GM18909 (cell line): ENCODE results near the gene UNC45B.
A peak's percentile ranks its signal among the peaks of the same experiment; 100 is the strongest.
"Not testable (repeated sequence)": the region's sequence is repeated elsewhere in the genome, so short reads cannot be mapped to it uniquely, and the experiment has no call there.

Source experiments
- ATAC-seq: cut with Tn5 transposase; IDR thresholded peaks from one replicate; pipeline ENCODE4 v1.9.1; 2021; ENCODE audit warnings: mild to moderate bottlenecking; ENCODE audit not compliant: unreplicated experiment, poor library complexity

The UNC45B gene, protein sequence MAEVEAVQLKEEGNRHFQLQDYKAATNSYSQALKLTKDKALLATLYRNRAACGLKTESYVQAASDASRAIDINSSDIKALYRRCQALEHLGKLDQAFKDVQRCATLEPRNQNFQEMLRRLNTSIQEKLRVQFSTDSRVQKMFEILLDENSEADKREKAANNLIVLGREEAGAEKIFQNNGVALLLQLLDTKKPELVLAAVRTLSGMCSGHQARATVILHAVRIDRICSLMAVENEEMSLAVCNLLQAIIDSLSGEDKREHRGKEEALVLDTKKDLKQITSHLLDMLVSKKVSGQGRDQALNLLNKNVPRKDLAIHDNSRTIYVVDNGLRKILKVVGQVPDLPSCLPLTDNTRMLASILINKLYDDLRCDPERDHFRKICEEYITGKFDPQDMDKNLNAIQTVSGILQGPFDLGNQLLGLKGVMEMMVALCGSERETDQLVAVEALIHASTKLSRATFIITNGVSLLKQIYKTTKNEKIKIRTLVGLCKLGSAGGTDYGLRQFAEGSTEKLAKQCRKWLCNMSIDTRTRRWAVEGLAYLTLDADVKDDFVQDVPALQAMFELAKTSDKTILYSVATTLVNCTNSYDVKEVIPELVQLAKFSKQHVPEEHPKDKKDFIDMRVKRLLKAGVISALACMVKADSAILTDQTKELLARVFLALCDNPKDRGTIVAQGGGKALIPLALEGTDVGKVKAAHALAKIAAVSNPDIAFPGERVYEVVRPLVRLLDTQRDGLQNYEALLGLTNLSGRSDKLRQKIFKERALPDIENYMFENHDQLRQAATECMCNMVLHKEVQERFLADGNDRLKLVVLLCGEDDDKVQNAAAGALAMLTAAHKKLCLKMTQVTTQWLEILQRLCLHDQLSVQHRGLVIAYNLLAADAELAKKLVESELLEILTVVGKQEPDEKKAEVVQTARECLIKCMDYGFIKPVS

DNA sequence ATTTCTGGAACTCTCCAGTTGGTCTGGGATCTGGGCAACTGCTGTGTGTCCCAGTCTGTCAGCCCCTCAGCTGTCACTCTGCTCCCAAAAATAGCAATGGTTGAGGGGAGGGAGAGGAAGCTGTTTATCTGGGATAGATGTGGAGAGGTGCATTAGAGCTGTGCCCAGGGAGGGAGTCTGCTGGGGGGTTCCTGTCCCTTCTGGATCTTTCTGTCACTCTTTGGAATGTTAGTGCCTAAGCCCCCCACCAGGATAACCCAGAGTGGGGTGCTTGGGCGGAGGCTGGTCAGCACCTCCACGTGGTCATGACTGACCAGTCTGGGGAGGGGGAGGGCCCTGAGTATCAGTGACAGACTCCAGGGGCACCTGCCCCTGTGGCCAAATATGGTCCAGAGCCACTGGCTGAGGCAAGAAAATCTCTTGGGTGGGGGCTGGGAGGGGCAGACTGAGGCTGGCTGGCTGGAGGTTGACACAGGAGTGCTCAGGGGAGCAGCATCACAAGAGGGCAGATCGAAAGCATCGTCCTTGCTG is at the start of gene UNC45B:
Gene UNC45B, plus strand, starts transcription at position 443 of the 531 bp plus-strand sequence. CDS start 447 bp downstream, outside the sequence.
- no peak for ATAC-seq

DNA sequence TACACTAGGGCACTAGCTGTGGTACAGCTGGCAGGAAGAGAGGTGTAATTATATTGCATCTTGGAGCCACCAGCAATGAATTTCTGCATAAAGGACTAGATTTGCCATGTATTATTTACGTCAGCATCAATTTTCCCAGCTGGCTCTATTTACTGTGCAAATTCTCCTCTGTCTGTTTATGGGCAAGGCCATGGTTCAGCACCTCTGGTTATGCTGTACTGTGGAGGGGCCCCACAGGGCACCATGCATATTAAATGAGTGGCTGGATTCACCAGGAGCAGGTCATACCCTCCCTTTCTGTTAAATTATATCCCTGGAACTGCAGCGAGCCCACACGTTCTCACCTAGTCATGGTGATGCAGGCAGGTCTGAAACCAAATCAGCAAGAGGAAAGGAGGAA is 47.7 kb upstream of the UNC45B start:
- no peak for ATAC-seq

DNA sequence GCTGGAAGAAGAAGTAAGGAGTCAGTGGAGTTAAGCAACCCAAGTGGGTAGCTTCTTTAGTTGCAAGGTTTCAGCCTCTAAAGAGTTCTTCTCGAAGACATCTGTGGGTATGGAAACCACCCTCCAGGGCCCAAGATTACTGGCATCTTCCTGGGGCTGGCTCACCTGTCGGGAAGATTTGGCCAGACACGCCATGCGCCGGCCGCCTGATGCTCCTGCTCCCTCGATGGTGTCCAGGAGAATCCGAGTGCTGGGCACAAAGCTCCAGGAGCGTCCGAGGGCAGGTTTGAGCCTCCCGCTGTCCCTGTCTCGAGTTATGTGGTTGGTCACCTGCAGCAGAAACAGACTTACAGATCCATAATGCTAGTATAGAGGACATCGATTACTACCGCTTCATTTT is 46.6 kb upstream of the UNC45B start:
- no peak for ATAC-seq

DNA sequence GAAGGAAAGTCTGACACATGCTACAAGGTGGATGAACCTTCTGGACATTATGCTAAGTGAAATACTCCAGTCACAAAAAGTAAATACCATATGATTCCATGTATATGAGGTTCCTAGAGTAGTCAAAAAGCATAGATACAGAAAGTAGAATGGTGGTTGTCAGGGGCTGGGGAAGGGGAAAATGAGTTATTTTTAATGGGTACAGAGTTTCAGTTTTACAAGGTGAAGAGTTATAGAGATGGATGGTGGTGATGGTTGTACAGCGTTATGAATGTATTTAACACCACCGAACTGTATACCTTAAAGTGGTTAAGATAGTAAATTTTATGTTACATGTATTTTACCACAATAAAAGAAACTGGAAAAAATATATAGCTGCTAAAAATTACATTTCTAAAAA is 45.9 kb upstream of the UNC45B start:
- ATAC-seq = no peak

DNA sequence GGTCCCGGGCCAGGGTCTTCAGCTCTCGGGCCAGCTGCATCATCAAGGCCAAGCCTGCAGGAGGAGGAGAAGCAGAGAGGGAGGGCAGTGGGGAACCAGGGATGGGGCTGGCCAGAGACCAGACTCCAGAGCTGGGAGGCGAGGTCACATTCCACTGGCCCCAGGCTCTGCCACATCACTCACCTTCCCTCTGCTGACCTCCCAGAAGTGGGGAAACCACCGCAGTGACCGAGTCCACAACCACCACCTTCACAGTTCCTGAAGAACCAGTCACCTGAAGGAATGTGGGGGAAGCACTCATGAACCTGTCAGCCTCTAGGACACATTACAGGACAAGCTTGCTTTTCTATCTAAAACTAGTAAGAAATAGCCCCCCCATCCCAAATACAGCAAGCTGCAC is 44.3 kb upstream of the UNC45B start:
- no peak for ATAC-seq

DNA sequence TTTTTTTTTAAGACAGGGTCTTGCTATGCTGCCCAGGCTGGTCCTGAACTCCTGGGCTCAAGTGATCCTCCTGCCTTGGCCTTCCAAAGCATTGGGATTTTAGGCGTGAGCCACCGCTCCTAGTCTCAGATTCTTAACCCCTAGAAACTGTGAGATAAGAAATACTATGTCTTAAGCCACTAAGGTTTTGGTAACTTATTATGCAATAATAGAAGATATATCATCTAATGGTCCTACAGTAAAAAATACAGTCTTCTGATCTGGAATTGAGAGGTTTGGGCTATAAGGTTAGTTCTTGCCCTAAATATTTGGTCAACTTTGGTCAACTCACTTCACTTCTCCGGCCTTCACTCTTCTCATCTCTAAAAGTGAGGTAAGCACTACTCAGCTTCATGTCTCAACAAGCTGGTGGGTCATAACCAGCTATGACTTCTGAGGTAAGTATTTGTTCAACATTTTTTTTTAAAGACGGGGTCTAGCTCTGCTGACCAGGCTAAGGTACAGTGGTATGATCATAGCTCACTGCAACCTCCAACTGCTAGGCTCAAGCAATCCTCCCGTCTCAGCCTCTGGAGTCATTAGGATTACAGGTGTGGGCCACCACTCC is 42.7 kb upstream of the UNC45B start:
- no peak for ATAC-seq

DNA sequence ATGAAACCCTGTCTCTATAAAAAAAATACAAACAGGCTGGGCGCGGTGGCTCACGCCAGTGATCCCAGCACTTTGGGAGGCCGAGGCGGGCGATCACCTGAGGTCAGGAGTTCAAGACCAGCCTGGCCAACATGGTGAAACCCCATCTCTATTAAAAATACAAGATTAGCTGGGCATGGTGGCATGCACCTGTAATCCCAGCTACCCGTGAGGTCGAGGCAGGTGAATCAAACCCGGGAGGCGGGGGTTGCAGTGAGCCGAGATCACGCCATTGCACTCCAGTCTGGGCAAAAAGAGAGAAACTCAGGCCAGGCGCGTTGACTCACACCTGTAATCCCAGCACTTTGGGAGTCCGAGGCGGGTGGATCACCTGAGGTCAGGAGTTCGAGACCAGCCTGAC is 36.8 kb upstream of the UNC45B start:
- not testable (repeated sequence) for ATAC-seq

DNA sequence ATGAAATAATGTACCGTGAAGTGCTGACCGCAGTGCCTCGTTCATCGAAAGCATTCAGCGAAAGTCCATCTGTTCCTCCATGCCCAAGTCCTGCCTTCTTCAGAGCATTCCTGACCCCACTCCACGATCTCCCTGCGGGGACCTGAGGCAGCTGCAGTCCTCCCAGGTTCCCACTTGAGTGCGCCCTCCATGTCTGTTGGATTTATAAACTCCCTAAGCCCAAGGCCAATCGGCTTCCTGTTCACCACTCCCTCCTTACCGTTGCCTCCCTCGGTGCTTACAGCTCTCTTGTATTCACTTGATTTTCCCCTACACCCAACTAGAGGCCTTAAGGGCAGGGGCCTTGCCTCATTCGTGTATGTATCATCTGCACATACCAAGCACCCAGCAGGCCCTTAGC is 30.8 kb upstream of the UNC45B start:
- no peak for ATAC-seq

DNA sequence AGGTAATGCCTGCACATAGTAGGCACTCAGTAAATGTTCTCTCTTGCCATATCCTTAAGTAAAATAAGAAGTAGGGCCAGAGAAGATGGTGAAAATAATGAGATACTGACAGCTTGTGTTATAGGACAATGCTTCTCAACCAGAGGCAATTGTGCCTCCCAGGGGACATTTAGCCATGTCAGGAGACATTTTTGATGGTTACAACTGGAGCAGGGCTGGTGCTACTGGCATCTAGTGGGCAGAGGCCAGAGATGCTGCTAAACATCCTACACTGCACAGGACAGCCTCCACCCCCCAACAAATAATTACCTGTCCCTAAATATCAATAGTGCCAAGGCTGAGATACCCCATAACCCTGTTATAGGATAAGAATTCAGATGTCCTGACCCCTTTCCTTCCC is 29.6 kb upstream of the UNC45B start:
- ATAC-seq = no peak

DNA sequence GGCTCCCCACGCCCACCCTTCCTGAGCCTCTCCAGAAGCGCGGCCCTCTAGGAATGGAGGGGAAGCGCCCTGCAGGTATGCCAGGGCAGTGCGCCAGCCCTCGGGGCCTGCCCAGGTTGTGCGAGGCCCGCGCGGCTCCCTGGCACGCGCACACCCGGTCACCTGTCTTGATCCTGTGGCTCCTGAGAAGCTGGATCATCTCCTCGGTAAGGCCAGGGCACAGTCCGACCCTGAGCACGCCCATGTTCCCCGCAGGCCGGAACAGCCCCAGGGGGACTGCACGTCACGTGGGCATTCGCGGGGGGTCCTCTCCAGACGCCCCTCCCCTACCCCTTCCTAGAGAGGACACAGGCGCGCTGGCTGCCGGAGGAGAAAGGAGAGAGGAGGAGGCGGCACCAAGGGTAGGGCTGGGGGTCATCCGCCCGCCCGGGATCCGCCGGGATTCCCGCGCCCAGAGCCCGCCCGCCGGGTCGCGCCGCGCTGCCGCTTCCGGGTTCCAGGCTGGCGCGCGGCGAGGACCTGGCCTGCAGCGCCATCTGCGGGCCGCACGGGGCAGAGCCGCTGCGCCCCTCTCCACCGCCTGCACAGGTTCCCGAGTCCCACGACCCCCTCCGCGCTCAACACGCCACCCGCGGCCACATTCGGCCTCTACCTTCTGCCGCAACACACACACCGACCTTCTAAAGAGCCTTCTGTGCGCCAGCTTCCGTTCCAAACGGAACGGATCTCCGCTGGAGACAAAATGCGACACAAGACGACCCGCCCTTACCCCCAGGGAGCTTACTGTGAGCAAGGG is 28.0 kb upstream of the UNC45B start, which contains the start of gene RAD51D:
Gene RAD51D, minus strand, starts transcription at position 491 of the 796 bp plus-strand sequence. Its CDS starts 247 bp downstream, at position 244.
- ATAC-seq = peak; percentile 86

DNA sequence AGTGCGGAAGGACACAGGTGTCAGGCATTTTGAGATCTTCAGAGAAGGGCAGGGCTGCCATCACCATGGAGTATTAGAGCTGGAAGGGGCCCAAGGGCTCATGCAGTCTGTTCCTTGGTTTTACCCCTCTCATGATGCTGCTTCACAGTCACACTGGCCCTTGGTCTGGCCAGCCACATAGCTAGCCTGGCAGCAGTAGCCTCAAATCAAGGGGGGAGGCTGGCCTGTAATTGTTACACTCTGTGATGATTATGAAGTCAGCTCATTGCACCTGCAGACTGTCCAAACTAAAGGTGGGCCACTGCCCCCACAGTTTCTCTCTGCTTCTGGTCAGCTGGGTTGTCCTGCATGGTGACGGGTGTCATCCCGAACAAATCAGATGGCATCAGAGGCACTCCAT is 26.3 kb upstream of the UNC45B start, which contains the start of gene FNDC8:
Gene FNDC8, plus strand, starts transcription at position 301 of the 400 bp plus-strand sequence. Its CDS starts 79 bp downstream, at position 380.
- no peak for ATAC-seq

DNA sequence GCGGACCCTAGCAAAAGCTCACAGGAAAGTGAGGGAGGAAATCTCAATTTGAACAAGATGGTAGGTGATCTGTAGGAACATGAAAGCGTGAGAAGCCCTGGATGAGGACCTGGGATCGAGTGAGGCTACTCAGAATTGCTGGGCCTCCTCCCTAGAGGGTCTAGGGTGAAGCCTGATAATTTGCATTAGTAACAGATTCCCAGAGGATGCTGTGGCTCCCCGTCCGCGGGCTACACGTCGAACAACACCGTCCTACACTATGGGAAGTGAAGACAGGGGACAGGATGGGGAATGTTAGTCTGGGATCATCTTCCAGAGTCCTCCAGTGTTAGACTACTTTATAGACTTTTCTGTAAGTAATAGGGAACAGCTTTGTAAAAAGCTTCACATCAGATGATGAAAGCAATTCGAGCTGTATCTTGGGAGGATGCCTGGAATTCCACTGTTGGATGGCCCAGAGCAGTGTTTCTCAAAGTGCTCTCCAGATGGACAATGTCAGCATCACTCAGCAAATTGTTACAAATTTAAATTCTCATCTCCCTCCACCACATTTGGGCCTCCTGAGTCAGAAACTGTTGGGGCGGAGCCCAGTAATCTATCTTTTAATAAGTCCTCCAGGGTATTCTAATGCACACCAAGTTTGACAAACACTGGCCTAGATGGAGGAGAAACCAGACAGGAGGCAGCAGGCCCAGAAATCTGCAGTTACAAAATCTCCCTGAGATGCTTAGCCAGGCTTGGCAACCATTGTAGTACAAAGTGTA is 19.7 kb upstream of the UNC45B start:
- ATAC-seq = no peak

DNA sequence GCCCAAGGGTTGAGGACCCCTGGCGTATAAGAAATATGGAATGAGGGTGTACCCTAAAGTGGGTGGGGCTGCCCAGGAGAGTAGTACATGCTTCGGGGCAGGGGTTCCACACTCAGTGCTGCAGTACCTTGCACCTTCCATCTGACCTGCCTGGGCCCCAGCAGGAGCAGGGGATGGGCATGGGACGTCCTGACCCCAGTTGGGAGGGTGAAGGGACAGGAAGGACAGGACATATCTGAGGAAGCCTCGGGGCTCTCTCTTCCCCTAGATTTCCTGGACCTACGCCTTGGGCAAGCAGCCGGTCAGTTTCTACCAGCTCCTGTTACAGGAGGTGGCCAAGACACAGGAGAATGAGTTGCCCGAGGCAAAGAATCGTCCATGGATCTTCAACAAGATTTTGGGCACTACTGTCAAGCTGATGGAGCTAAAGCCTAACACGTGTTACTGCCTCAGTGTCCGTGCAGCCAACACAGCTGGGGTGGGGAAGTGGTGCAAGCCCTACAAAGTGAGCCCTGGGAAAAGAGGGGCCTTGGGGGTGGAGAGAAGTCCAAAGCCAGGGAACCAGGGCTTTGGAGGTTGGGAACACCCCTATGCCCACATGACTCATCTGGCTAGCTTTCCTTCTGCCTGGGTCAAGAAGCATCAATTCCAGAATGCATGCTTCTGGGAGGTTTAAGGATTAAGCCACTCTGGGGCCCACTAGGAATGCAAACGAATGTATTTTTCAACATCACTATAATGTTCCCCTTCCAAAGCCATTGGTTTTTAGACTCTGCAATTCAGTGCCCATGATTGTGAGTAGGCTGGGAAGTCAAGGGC is 18.3 kb upstream of the UNC45B start:
- ATAC-seq = no peak

DNA sequence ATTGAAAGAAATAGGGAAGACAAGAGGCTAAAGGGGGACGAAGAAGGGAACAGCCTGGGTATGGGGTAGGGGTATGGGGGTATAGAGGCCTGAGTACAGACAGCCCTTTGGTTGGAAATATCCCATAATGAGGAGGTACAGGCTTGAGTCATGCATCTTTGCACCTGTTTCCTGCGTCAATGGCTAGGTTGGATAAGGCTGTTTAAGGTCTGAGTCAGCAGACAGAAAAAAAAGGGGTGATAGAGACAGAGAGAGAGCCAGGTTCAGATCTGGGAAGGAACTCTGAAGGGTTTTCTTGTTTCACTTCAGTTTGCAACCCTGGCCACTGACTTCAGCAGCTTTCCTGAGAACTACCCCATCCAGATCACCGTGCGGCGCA is 17.7 kb upstream of the UNC45B start:
- no peak for ATAC-seq

DNA sequence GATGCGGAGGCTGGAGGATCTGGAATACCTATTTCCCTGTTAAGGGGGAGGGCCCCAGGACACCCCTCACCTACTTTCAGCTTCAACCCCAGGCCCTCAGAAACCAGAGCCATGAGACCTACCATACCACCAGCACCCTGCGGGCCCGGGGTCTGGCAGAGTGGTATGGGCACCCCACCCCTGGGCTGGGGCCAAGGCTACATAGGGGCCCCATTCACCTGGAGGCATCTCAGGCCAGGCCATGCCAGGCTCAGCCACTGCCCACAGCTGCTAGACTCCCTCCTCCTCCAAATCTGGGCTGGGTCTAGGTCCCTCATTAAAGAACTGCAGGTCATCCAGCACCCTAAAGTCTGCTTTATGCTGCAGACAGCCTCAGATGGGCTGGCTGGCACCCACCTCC is 17.2 kb upstream of the UNC45B start:
- no peak for ATAC-seq

DNA sequence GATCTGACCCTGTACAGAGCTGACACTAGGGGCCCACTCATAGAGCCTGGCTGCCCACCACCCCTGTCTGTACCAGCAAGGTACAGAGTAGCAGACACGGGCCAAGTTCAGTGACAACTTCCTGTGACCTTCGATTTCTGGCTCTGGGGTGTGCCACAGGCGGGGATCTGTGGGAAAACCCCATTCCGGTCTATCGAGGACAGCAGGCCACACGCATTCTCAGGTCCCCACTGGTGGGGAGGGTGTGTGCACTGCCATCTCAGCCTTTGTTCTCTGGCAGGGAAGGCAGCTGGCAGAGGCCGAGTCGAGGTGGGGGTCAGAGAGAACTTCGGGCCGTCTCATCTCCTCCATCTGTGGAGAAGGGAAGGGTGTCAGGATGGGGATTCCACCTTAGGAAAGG is 15.5 kb upstream of the UNC45B start:
- ATAC-seq = no peak

DNA sequence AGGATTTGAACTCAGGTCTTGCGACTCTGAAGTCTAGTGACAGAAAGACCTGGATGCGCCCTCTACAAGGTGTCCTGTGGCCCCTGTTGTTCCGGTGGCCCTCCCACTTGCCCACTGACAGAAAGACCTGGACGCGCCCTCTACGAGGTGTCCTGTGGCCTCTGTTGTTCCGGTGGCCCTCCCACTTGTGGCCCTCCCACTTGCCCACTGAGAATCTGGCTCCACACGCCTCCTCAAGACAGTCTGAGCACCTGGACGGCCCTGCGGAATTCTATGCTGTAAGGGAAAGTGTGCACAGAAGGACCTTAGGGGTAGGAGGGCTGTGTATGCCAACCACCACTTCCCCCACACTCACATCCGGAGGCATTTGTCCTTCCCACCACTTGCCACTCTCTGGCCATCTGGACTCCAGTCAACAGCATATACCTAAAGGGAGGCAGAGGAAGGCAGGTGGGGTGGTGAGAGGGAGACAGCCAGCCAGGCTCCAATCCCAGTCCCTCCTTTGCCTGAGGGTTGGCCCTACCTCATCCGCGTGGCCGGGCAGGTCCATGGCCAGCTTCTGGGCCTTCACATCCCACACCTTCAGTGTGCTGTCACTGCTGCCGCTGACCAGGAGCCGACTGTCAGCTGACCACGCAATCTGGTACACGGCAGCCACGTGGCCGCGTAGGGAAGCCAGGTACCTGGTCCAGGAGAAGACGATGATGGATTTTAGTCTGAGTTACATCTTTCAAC is 14.6 kb upstream of the UNC45B start:
- no peak for ATAC-seq
